ENCODE measurements around the gene CLEC14A. TPM values are rescaled to one million over a fixed set of nuclear protein-coding genes. Genes with fewer than 3 reads are reported as not detected.

CLEC14A gene
- polyA plus RNA-seq, 1 donor (not counting 4 experiments of a cell fraction or from before 2014, with no cell fraction given): not detected

GRCh38 chr14:38205949-38206665 is 49.8 kb downstream of the CLEC14A start:
- H3K36me3 ChIP-seq (ENCODE audit: control insufficient read depth in 2 of 2, extremely low read depth in 1 of 2, insufficient read depth in 2 of 2, low read length in 2 of 2): no peaks in the 10 kb centered on the region
- dilution Hi-C loops (cut with MboI; ENCODE audit: extremely low pct_ligation_motif_present, low sequenced_read_pairs): no loop called here
- no peak overlapping the region for H3K4me3 ChIP-seq (ENCODE audit: control insufficient read depth in 2 of 3, extremely low read depth in 1 of 3, insufficient read depth in 2 of 3, low read depth in 1 of 3, low read length in 3 of 3)
- no peak overlapping the region for H2AFZ ChIP-seq (ENCODE audit: control insufficient read depth, low read length)
- H3K27me3 ChIP-seq (ENCODE audit: control insufficient read depth, extremely low read depth, insufficient read depth, low read length): peaks cover 42% of the 10 kb centered on the region
- H3K27ac ChIP-seq (ENCODE audit: control insufficient read depth, insufficient read depth, low read length): no peak overlapping the region
- H3K79me2 ChIP-seq (ENCODE audit: control insufficient read depth, insufficient read depth, low read length): no peaks in the 10 kb centered on the region
- H3K4me2 ChIP-seq (ENCODE audit: control insufficient read depth, extremely low read depth, insufficient read depth, low read depth, low read length): no peak overlapping the region
- FAIRE-seq (no peak), DNase-seq (ENCODE audit: low read depth, low spot score) (no peak)
- no peak overlapping the region for H3K9ac ChIP-seq (ENCODE audit: control insufficient read depth, extremely low read depth, insufficient read depth, low read length)
- peaks cover 7% of the 10 kb centered on the region for H3K9me3 ChIP-seq (ENCODE audit: control insufficient read depth, low read depth, low read length)
- H4K20me1 ChIP-seq (ENCODE audit: control insufficient read depth, extremely low read depth, insufficient read depth, low read length): peaks cover 2% of the 10 kb centered on the region
- peaks cover 27% of the 10 kb centered on the region for H3K4me1 ChIP-seq (ENCODE audit: control insufficient read depth, extremely low read depth, insufficient read depth, low read length)
- no peak for TF ChIP-seq EZH2 (IDR thresholded peaks at IDR 0.05; ENCODE audit: low read length)
- TF ChIP-seq, protein P1, sequence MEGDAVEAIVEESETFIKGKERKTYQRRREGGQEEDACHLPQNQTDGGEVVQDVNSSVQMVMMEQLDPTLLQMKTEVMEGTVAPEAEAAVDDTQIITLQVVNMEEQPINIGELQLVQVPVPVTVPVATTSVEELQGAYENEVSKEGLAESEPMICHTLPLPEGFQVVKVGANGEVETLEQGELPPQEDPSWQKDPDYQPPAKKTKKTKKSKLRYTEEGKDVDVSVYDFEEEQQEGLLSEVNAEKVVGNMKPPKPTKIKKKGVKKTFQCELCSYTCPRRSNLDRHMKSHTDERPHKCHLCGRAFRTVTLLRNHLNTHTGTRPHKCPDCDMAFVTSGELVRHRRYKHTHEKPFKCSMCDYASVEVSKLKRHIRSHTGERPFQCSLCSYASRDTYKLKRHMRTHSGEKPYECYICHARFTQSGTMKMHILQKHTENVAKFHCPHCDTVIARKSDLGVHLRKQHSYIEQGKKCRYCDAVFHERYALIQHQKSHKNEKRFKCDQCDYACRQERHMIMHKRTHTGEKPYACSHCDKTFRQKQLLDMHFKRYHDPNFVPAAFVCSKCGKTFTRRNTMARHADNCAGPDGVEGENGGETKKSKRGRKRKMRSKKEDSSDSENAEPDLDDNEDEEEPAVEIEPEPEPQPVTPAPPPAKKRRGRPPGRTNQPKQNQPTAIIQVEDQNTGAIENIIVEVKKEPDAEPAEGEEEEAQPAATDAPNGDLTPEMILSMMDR (optimal IDR thresholded peaks at IDR 0.05 in 1 of 3, IDR thresholded peaks at IDR 0.05 in 1 of 3, conservative IDR thresholded peaks at IDR 0.05 in 1 of 3; ENCODE audit: extremely low read depth in 1 of 3, insufficient read depth in 2 of 3, low read length in 3 of 3): no peak
- no peaks in the 10 kb centered on the region for H3K9me1 ChIP-seq (ENCODE audit: control insufficient read depth, extremely low read depth, insufficient read depth, low read length)

- Histone ChIP-seq H3K36me3 (ENCODE audit: control insufficient read depth in 2 of 2, extremely low read depth in 1 of 2, insufficient read depth in 2 of 2, low read length in 2 of 2) (no peaks in the 10 kb centered on the region), H4K20me1 (ENCODE audit: control insufficient read depth, extremely low read depth, insufficient read depth, low read length) (no peaks in the 10 kb centered on the region), H3K27ac (ENCODE audit: control insufficient read depth, insufficient read depth, low read length) (no peak overlapping the region), H3K9me3 (ENCODE audit: control insufficient read depth, low read depth, low read length) (peaks cover 7% of the 10 kb centered on the region), H3K9me1 (ENCODE audit: control insufficient read depth, extremely low read depth, insufficient read depth, low read length) (no peaks in the 10 kb centered on the region), H3K9ac (ENCODE audit: control insufficient read depth, extremely low read depth, insufficient read depth, low read length) (no peak overlapping the region), H3K79me2 (ENCODE audit: control insufficient read depth, insufficient read depth, low read length) (no peaks in the 10 kb centered on the region), H3K4me1 (ENCODE audit: control insufficient read depth, extremely low read depth, insufficient read depth, low read length) (peaks cover 35% of the 10 kb centered on the region), H2AFZ (ENCODE audit: control insufficient read depth, low read length) (no peak overlapping the region), H3K27me3 (ENCODE audit: control insufficient read depth, extremely low read depth, insufficient read depth, low read length) (peaks cover 34% of the 10 kb centered on the region), H3K4me2 (ENCODE audit: control insufficient read depth, extremely low read depth, insufficient read depth, low read depth, low read length) (no peak overlapping the region), H3K4me3 (ENCODE audit: control insufficient read depth in 2 of 3, extremely low read depth in 1 of 3, insufficient read depth in 2 of 3, low read depth in 1 of 3, low read length in 3 of 3) (no peak overlapping the region)
- DNase-seq (ENCODE audit: low read depth, low spot score) (no peak), FAIRE-seq (no peak)
- TF ChIP-seq, protein P1 (optimal IDR thresholded peaks at IDR 0.05 in 1 of 3, IDR thresholded peaks at IDR 0.05 in 1 of 3, conservative IDR thresholded peaks at IDR 0.05 in 1 of 3; ENCODE audit: extremely low read depth in 1 of 3, insufficient read depth in 2 of 3, low read length in 3 of 3): no peak
- TF ChIP-seq EZH2 (IDR thresholded peaks at IDR 0.05; ENCODE audit: low read length): no peak
- dilution Hi-C loops (cut with MboI; ENCODE audit: extremely low pct_ligation_motif_present, low sequenced_read_pairs): no loop called here
These were observed 50.6 kb downstream of the CLEC14A start for GRCh38 chr14:38205119-38205813.

Data from keratinocyte (primary cell).